ENCODE results near the gene RASA4B.
A peak's percentile ranks its signal among the peaks of the same experiment; 100 is the strongest.

The RASA4B gene

DNA sequence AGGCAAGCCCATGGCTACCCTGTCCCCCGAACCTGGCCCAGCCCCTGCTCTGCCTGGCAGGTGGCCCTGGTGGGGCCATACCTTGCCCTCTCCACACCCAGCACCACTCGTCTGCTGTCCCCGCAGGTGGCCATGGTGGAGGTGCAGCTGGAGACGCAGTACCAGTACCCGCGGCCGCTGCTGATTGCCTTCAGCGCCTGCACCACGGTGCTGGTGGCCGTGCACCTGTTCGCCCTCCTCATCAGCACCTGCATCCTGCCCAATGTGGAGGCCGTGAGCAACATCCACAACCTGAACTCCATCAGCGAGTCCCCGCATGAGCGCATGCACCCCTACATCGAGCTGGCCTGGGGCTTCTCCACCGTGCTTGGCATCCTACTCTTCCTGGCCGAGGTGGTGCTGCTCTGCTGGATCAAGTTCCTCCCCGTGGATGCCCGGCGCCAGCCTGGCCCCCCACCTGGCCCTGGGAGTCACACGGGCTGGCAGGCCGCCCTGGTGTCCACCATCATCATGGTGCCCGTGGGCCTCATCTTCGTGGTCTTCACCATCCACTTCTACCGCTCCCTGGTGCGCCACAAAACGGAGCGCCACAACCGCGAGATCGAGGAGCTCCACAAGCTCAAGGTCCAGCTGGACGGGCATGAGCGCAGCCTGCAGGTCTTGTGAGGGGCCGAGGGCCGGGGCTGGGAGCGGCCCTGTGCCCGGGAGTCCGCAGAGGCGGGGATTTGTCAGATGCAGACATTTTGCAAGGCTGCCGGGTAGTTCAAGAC, 71.0 kb downstream of the RASA4B start:
- Histone ChIP-seq H3K27ac (peak overlapping the region; percentile 3; the same call in 1 of the 2 replicates), H3K36me3 (ENCODE audit: insufficient read depth) (peaks cover 6% of the 10 kb centered on the region; the same call in 1 of the 2 replicates), H3K27me3 (ENCODE audit: insufficient read depth, low read depth) (no peaks in the 10 kb centered on the region), H3K4me2 (no peak overlapping the region), H2AFZ (ENCODE audit: low read depth) (no peak overlapping the region), H3K4me1 (ENCODE audit: low read depth, poor library complexity, severe bottlenecking) (peaks cover 73% of the 10 kb centered on the region), H3K79me2 (ENCODE audit: insufficient read depth, low read depth) (peaks cover 22% of the 10 kb centered on the region), H3K9ac (no peak overlapping the region), H3K4me3 (IDR thresholded peaks at IDR 0.05; ENCODE audit: insufficient read depth, low read depth, low read length) (no peak overlapping the region), H4K20me1 (ENCODE audit: insufficient read depth) (no peaks in the 10 kb centered on the region)
- no peak for TF ChIP-seq CTCF (conservative IDR thresholded peaks at IDR 0.05; ENCODE audit: low read depth, low read length)

- Histone ChIP-seq H3K4me3 (IDR thresholded peaks at IDR 0.05; ENCODE audit: insufficient read depth, low read depth, low read length) (no peak overlapping the region), H3K36me3 (ENCODE audit: insufficient read depth) (peaks cover 6% of the 10 kb centered on the region; the same call in 1 of the 2 replicates), H3K27me3 (ENCODE audit: insufficient read depth, low read depth) (no peaks in the 10 kb centered on the region), H2AFZ (ENCODE audit: low read depth) (no peak overlapping the region), H4K20me1 (ENCODE audit: insufficient read depth) (no peaks in the 10 kb centered on the region), H3K9ac (no peak overlapping the region), H3K79me2 (ENCODE audit: insufficient read depth, low read depth) (peaks cover 22% of the 10 kb centered on the region), H3K4me1 (ENCODE audit: low read depth, poor library complexity, severe bottlenecking) (peaks cover 73% of the 10 kb centered on the region), H3K4me2 (peak overlapping the region; percentile 3; the same call in 1 of the 2 replicates), H3K27ac (peak overlapping the region; percentile 3; the same call in 1 of the 2 replicates)
- no peak for TF ChIP-seq CTCF (conservative IDR thresholded peaks at IDR 0.05; ENCODE audit: low read depth, low read length)
Observed at GRCh38 chr7:102445674-102446071, 71.9 kb downstream of the RASA4B start.

- Histone ChIP-seq H3K9ac (no peak overlapping the region), H4K20me1 (ENCODE audit: insufficient read depth) (no peaks in the 10 kb centered on the region), H3K79me2 (ENCODE audit: insufficient read depth, low read depth) (peaks cover 22% of the 10 kb centered on the region), H3K27me3 (ENCODE audit: insufficient read depth, low read depth) (no peaks in the 10 kb centered on the region), H3K4me3 (IDR thresholded peaks at IDR 0.05; ENCODE audit: insufficient read depth, low read depth, low read length) (no peak overlapping the region), H3K4me1 (ENCODE audit: low read depth, poor library complexity, severe bottlenecking) (peaks cover 73% of the 10 kb centered on the region), H3K4me2 (peak overlapping the region; percentile 8; the same call in 1 of the 2 replicates), H2AFZ (ENCODE audit: low read depth) (no peak overlapping the region), H3K27ac (peak overlapping the region; percentile 3; the same call in 1 of the 2 replicates), H3K36me3 (ENCODE audit: insufficient read depth) (peaks cover 6% of the 10 kb centered on the region; the same call in 1 of the 2 replicates)
- TF ChIP-seq CTCF (conservative IDR thresholded peaks at IDR 0.05; ENCODE audit: low read depth, low read length) = no peak
Observed at GRCh38 chr7:102444961-102445673, 72.5 kb downstream of the RASA4B start.

DNA sequence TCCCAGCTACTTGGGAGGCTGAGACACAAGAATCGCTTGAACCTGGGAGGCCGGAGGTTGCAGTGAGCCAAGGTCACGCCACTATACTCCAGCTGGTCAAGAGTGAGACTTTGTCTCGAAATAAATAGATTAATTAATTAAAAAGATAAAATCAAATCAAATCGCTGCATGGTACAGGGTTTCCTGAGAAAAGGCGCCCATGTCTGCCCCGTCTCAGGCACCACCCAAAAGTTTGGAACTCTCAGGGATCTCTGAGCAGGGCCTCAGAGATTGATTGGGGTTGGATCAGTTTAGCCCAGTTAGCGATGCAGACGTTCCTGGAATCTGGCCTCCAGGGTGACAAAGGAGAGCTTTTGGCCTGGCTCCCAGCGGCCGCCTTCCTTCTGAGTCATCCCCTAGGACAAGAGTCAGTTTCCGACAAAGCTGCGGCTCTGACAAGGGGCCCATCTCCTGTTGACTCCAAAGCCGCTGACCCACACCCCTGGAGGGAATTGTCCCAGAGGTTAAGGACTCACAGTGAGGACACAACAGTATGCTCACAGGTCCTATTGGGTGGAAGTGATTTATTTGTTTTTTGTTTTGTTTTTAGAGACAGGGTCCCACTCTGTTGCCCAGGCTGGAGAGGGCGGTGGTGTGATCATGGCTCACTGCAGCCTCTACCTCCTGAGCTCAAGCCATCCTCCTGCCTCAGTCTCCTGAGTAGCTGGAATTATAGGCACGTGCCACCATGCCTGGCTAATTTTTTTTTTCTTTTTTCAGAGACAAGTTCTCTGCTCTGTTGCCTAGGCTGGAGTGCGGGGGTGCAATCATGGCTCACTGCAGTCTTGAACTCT, 77.4 kb downstream of the RASA4B start:
- Histone ChIP-seq H3K27ac (peak overlapping the region; percentile 97), H4K20me1 (ENCODE audit: insufficient read depth) (no peaks in the 10 kb centered on the region), H3K4me3 (IDR thresholded peaks at IDR 0.05; ENCODE audit: insufficient read depth, low read depth, low read length) (no peak overlapping the region), H3K79me2 (ENCODE audit: insufficient read depth, low read depth) (peaks cover 59% of the 10 kb centered on the region), H3K36me3 (ENCODE audit: insufficient read depth) (peaks cover 8% of the 10 kb centered on the region; the same call in 1 of the 2 replicates), H3K4me1 (ENCODE audit: low read depth, poor library complexity, severe bottlenecking) (peaks cover 98% of the 10 kb centered on the region), H2AFZ (ENCODE audit: low read depth) (no peak overlapping the region), H3K4me2 (peak overlapping the region; percentile 59), H3K27me3 (ENCODE audit: insufficient read depth, low read depth) (no peaks in the 10 kb centered on the region), H3K9ac (peak overlapping the region; percentile 17; the same call in 1 of the 2 replicates)
- no peak for TF ChIP-seq CTCF (conservative IDR thresholded peaks at IDR 0.05; ENCODE audit: low read depth, low read length)

Measured in KMS-11 (cell line).